Measurements from ENCODE around the gene FOXRED2.
"Not testable (repeated sequence)": the region's sequence is repeated elsewhere in the genome, so short reads cannot be mapped to it uniquely, and the experiment has no call there.

Gene FOXRED2

GRCh38 chr22:36536717-36537116 is 29.9 kb upstream of the FOXRED2 start:
- no peaks in the 10 kb centered on the region for H3K4me1 Mint-ChIP-seq (ENCODE audit: low read depth)
- peaks cover 14% of the 10 kb centered on the region for H3K27me3 Mint-ChIP-seq
- no peaks in the 10 kb centered on the region for H3K36me3 Mint-ChIP-seq (ENCODE audit: low read depth)
- H3K27ac Mint-ChIP-seq: no peak overlapping the region
- no peaks in the 10 kb centered on the region for H3K9me3 Mint-ChIP-seq
- intact Hi-C loops (cut with micrococcal nuclease): no loop called here
- no peak overlapping the region for H3K4me3 Mint-ChIP-seq

DNA sequence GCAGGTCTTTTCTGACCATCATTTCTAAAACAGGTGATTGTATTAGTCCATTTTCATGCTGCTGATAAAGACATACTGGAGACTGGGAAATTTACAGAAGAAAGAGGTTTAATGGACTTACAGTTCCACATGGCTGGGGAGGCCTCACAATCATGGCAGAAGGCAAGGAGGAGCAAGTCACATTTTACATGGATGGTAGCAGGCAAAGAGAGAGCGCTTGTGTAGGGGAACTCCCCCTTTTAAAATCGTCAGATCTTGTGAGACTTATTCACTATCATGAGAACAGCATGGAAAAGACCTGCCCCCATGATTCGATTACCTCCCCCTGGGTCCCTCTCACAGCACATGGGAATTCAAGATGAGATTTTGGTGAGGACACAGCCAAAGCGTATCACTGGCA is 26.5 kb upstream of the FOXRED2 start:
- H3K27ac Mint-ChIP-seq; intact Hi-C loops (cut with micrococcal nuclease); H3K36me3 Mint-ChIP-seq (ENCODE audit: low read depth); H3K9me3 Mint-ChIP-seq; H3K4me1 Mint-ChIP-seq (ENCODE audit: low read depth); H3K27me3 Mint-ChIP-seq; H3K4me3 Mint-ChIP-seq: not testable (repeated sequence)

DNA sequence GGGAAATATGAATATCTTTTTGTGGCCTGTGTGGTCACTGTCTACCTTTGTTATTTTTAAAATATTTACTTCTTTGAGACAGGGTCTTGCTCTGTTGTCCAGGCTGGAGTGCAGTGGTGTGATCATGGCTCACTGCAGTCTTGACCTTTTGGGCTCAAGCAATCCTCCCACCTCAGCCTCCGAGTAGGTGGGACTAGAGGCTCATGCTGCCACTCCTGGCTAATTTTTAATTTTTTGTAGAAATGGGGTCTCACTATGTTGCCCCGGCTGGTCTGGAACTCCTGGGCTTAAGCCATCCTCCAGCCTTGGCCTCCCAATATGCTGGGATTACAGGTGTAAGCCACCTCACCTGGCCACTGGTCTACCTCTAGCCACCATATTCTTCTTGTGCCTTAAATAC is 25.6 kb upstream of the FOXRED2 start:
- Mint-ChIP-seq H3K27ac (no peak overlapping the region), H3K9me3 (no peaks in the 10 kb centered on the region), H3K36me3 (ENCODE audit: low read depth) (peaks cover 3% of the 10 kb centered on the region), H3K27me3 (peaks cover 3% of the 10 kb centered on the region), H3K4me3 (no peak overlapping the region), H3K4me1 (ENCODE audit: low read depth) (peaks cover 4% of the 10 kb centered on the region)
- intact Hi-C loops (cut with micrococcal nuclease): no loop called here

GRCh38 chr22:36528795-36529751 is 22.2 kb upstream of the FOXRED2 start, which contains the start of gene EIF3D:
Gene EIF3D, minus strand, starts transcription at chr22:36529166. Its CDS starts 3,045 bp downstream, at chr22:36526121.
- H3K36me3 Mint-ChIP-seq (ENCODE audit: low read depth): peaks cover 37% of the 10 kb centered on the region
- intact Hi-C loops (cut with micrococcal nuclease): loop anchor here (1.0 to 5.0 kb wide), 3 partner anchors 22 to 142 kb away; partner anchors contain the start of genes FOXRED2 and MYH9
- H3K4me3 Mint-ChIP-seq: peak within 1 kb of the TSS; percentile 86
- peaks cover 17% of the 10 kb centered on the region for H3K4me1 Mint-ChIP-seq (ENCODE audit: low read depth)
- peaks cover 2% of the 10 kb centered on the region for H3K27me3 Mint-ChIP-seq
- peak within 1 kb of the TSS; percentile 97 for H3K27ac Mint-ChIP-seq
- H3K9me3 Mint-ChIP-seq: no peaks in the 10 kb centered on the region

DNA sequence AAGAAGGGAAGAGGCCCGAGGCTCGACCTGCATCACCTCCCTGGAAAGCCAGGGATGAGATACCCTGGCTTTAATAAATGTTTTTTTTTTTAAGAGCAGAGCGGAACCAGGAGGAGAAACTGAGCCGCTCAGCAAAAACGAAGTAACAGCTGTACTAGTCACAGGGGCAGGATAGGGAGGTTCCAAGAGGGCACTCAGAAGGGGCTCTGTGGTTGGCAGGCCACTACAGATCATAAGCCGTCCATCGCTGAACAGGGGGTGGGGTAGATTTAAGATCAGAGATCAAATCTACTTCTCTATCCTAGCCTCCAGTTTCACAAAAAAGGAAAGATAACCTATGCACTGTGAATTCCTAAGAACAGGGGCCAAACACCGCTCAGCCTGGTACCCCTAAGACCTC is 21.5 kb upstream of the FOXRED2 start:
- H3K27me3 Mint-ChIP-seq: peaks cover 2% of the 10 kb centered on the region
- peak overlapping the region; percentile 97 for H3K27ac Mint-ChIP-seq
- H3K36me3 Mint-ChIP-seq (ENCODE audit: low read depth): peaks cover 45% of the 10 kb centered on the region
- H3K9me3 Mint-ChIP-seq: no peaks in the 10 kb centered on the region
- H3K4me3 Mint-ChIP-seq: peak overlapping the region; percentile 86
- H3K4me1 Mint-ChIP-seq (ENCODE audit: low read depth): peaks cover 17% of the 10 kb centered on the region
- intact Hi-C loops (cut with micrococcal nuclease): loop anchor here (2.0 to 5.0 kb wide), 2 partner anchors 46 to 141 kb away; partner anchors contain the start of gene MYH9

- no peaks in the 10 kb centered on the region for H3K27me3 Mint-ChIP-seq
- H3K4me3 Mint-ChIP-seq: no peak overlapping the region
- H3K9me3 Mint-ChIP-seq: no peaks in the 10 kb centered on the region
- H3K36me3 Mint-ChIP-seq (ENCODE audit: low read depth): peaks cover 100% of the 10 kb centered on the region
- intact Hi-C loops (cut with micrococcal nuclease): no loop called here
- peaks cover 55% of the 10 kb centered on the region for H3K4me1 Mint-ChIP-seq (ENCODE audit: low read depth)
- H3K27ac Mint-ChIP-seq: no peak overlapping the region
Measured at GRCh38 chr22:36522662-36523061, 15.8 kb upstream of the FOXRED2 start.

- peak overlapping the region; percentile 80 for H3K27ac Mint-ChIP-seq
- H3K36me3 Mint-ChIP-seq (ENCODE audit: low read depth): peaks cover 100% of the 10 kb centered on the region
- no peaks in the 10 kb centered on the region for H3K27me3 Mint-ChIP-seq
- intact Hi-C loops (cut with micrococcal nuclease): no loop called here
- H3K4me1 Mint-ChIP-seq (ENCODE audit: low read depth): peaks cover 47% of the 10 kb centered on the region
- H3K4me3 Mint-ChIP-seq: peak overlapping the region; percentile 34
- H3K9me3 Mint-ChIP-seq: no peaks in the 10 kb centered on the region
Measured at GRCh38 chr22:36520423-36520822, 13.6 kb upstream of the FOXRED2 start.

GRCh38 chr22:36519906-36520305 is 13.1 kb upstream of the FOXRED2 start:
- peak overlapping the region; percentile 80 for H3K27ac Mint-ChIP-seq
- H3K27me3 Mint-ChIP-seq; intact Hi-C loops (cut with micrococcal nuclease); H3K9me3 Mint-ChIP-seq: not testable (repeated sequence)
- H3K36me3 Mint-ChIP-seq (ENCODE audit: low read depth): peaks cover 100% of the 10 kb centered on the region
- H3K4me1 Mint-ChIP-seq (ENCODE audit: low read depth): peaks cover 50% of the 10 kb centered on the region
- peak overlapping the region; percentile 26 for H3K4me3 Mint-ChIP-seq

DNA sequence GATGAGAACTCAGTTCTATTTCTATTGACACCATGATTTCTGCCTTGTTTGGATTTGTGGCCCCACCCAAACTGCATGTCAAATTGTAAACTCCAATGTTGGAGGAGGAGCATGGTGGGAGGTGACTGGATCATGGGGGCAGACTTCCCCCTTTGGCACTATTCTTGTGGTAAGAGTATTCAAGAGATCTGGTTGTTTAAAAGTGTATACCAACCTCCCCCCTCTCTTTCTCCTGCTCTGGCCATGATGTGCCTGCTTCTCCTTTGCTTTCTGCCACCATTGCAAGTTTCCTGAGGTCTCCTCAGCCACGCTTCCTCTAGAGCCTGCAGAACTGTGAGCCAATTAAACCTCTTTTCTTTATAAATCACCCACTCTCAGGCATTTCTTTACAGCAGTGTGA is 7.9 kb upstream of the FOXRED2 start:
- H3K27ac Mint-ChIP-seq: peak overlapping the region; percentile 66
- H3K4me1 Mint-ChIP-seq (ENCODE audit: low read depth): peaks cover 50% of the 10 kb centered on the region
- no peaks in the 10 kb centered on the region for H3K27me3 Mint-ChIP-seq
- intact Hi-C loops (cut with micrococcal nuclease): no loop called here
- H3K4me3 Mint-ChIP-seq: no peak overlapping the region
- H3K9me3 Mint-ChIP-seq: no peaks in the 10 kb centered on the region
- H3K36me3 Mint-ChIP-seq (ENCODE audit: low read depth): peaks cover 100% of the 10 kb centered on the region

- Mint-ChIP-seq H3K36me3 (ENCODE audit: low read depth) (peaks cover 85% of the 10 kb centered on the region), H3K27ac (no peak overlapping the region)
Measured at GRCh38 chr22:36512991-36513390, 6.2 kb upstream of the FOXRED2 start.

GRCh38 chr22:36512333-36512732 is 5.5 kb upstream of the FOXRED2 start:
- Mint-ChIP-seq H3K4me3 (no peak overlapping the region), H3K4me1 (ENCODE audit: low read depth) (peaks cover 56% of the 10 kb centered on the region), H3K9me3 (no peaks in the 10 kb centered on the region), H3K27me3 (no peaks in the 10 kb centered on the region), H3K36me3 (ENCODE audit: low read depth) (peaks cover 78% of the 10 kb centered on the region), H3K27ac (no peak overlapping the region)
- intact Hi-C loops (cut with micrococcal nuclease): no loop called here

More at GRCh38 chr22:36512991-36513390, 6.2 kb upstream of the FOXRED2 start:
- peaks cover 52% of the 10 kb centered on the region for H3K4me1 Mint-ChIP-seq (ENCODE audit: low read depth)
- no peak overlapping the region for H3K4me3 Mint-ChIP-seq
- intact Hi-C loops (cut with micrococcal nuclease): no loop called here
- H3K9me3 Mint-ChIP-seq: no peaks in the 10 kb centered on the region
- no peaks in the 10 kb centered on the region for H3K27me3 Mint-ChIP-seq

DNA sequence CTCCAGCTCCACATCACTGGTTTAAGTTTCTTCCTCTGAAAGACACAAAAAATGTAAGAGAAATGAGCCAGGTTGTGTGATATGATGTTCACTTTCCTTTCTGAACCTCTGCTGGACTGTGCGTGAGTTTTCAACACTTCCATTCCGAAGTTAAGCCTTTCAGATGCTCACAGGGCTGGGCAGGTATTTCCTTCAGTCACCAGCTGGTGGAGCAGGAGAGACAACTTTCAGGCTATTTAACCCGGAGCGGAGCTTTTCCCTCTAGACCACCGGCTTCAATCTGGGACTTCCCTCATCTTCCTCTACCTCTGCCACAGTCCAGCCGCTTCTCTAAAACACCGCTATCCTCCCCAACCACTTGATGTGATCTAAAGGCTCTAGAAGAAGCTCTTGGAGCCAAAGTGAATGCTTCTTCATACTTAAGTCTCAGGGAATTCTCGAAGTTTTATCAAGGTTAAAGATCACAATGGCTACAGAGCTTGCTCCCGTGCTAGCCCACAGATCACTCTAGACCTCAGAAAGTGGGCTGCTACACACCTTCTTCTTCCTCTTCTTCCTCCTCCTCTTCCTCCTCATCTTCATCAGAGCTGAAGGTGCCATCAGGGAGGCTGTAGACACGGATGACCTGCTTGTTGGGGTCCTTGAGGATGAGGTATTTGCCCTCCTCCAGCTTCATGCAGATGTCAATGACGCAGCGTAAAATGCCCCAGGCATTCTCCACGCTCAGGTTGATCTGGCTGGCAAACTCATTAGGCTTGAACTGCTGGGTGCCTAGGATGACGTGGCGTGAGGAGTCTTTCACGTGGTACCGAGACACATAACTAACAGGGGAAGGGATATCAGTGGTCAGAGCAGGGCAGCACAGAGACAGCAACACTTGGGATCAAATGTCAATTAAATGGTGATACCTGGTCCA is 4.4 kb upstream of the FOXRED2 start:
- peak overlapping the region; percentile 47 for H3K27ac Mint-ChIP-seq
- H3K36me3 Mint-ChIP-seq (ENCODE audit: low read depth): peaks cover 67% of the 10 kb centered on the region
- peaks cover 65% of the 10 kb centered on the region for H3K4me1 Mint-ChIP-seq (ENCODE audit: low read depth)
- no peak overlapping the region for H3K4me3 Mint-ChIP-seq
- intact Hi-C loops (cut with micrococcal nuclease): no loop called here
- no peaks in the 10 kb centered on the region for H3K27me3 Mint-ChIP-seq
- no peaks in the 10 kb centered on the region for H3K9me3 Mint-ChIP-seq

DNA sequence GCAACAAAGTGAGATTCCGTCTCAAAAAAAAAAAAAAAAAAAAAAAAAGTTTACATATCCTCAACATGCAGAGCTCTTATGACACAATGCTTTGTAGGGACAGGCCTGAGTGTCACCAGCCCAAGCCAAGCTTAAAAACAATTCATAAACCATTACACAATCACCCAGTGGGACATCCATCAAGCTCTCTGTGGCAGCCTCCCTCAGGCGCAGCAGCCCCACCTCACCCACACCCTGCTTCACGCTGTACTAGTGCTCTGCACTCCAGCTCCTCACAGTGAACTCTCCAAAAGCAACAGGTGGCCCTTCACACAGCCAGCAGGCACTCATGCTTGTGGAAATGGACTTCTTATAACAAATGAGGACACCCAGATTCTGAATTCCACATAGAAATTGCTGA is 3.5 kb upstream of the FOXRED2 start:
- Mint-ChIP-seq H3K27ac (no peak overlapping the region), H3K27me3 (no peaks in the 10 kb centered on the region), H3K4me1 (ENCODE audit: low read depth) (peaks cover 58% of the 10 kb centered on the region), H3K9me3 (no peaks in the 10 kb centered on the region), H3K4me3 (no peak overlapping the region), H3K36me3 (ENCODE audit: low read depth) (peaks cover 59% of the 10 kb centered on the region)
- intact Hi-C loops (cut with micrococcal nuclease): no loop called here
